PC-3 (cell line): ENCODE measurements around the gene TMPRSS3. TPM values are rescaled to one million over a fixed set of nuclear protein-coding genes. Genes with fewer than 3 reads are reported as not detected.

Experiments used
- ATAC-seq: fragments of 200-7000 bp; cut with Tn5 transposase; 2 replicates; pipeline ENCODE4 v1.9.1; 2020; ENCODE audit warnings: mild to moderate bottlenecking, moderate library complexity
- BruUV-seq: library from RNA; stranded (reverse); fragments of 400-500 nt; replicated peaks from 2 replicates; lab custom pipeline; 2021; lab: Mats Ljungman, UMichigan
- CTCF ChIA-PET: fragments of 300-600 bp; sonication (Branson Sonifier 250); formaldehyde crosslinking; loops from one replicate; lab custom pipeline; 2022; ENCODE audit warnings: antibody characterized with exemption; lab: Charles Lee
- POLR2A ChIA-PET: fragments of 300-600 bp; sonication (Branson Sonifier 250); formaldehyde crosslinking; loops from one replicate; lab custom pipeline; 2022; ENCODE audit warnings: antibody characterized with exemption; ENCODE audit not compliant: unreplicated experiment; lab: Charles Lee
- DNase-seq: peaks from one replicate; pipeline ENCODE4 v3.0.0-alpha.2; 2015
- H2AFZ ChIP-seq: fragments of 300-600 bp; sonication (generic); 2 replicates; pipeline ENCODE4 v1.6.0; 2016; ENCODE audit warnings: antibody characterized with exemption, low read length
- H3F3A ChIP-seq: fragments of 300-600 bp; sonication (generic); one replicate; pipeline ENCODE4 v1.6.0; 2017; ENCODE audit warnings: antibody characterized with exemption, low read length, control low read depth, mild to moderate bottlenecking; ENCODE audit not compliant: unreplicated experiment
- H3K27ac ChIP-seq: fragments of 300-600 bp; sonication (generic); 2 replicates; pipeline ENCODE4 v1.5.1; 2016; ENCODE audit warnings: mild to moderate bottlenecking, low read length
- H3K27me3 ChIP-seq: fragments of 300-600 bp; sonication (generic); 2 replicates; pipeline ENCODE4 v1.6.1; 2016; ENCODE audit warnings: low read length, mixed read lengths
- H3K36me3 ChIP-seq: fragments of 300-600 bp; sonication (generic); 2 replicates; pipeline ENCODE4 v1.6.1; 2016; ENCODE audit warnings: low read depth, mixed run types, low read length, mixed read lengths
- H3K4me1 ChIP-seq: fragments of 300-600 bp; sonication (generic); 2 replicates; pipeline ENCODE4 v1.5.1; 2016; ENCODE audit warnings: low read length; ENCODE audit not compliant: insufficient read depth
- H3K4me2 ChIP-seq: fragments of 300-600 bp; sonication (generic); 2 replicates; pipeline ENCODE4 v1.6.0; 2016; ENCODE audit warnings: low read length
- H3K4me3 ChIP-seq: fragments of 300-600 bp; sonication (generic); 2 replicates; pipeline ENCODE4 v1.5.1; 2016; ENCODE audit warnings: mild to moderate bottlenecking, low read length, mixed read lengths
- H3K79me2 ChIP-seq: fragments of 300-600 bp; sonication (generic); 2 replicates; pipeline ENCODE4 v1.6.1; 2017; ENCODE audit warnings: low read length, mixed read lengths
- H3K9ac ChIP-seq: fragments of 300-600 bp; sonication (generic); 2 replicates; pipeline ENCODE4 v1.6.0; 2016; ENCODE audit warnings: mild to moderate bottlenecking, low read length
- H3K9me2 ChIP-seq: fragments of 300-600 bp; sonication (generic); replicated peaks from 2 replicates; pipeline ENCODE4 v1.6.1; 2016; ENCODE audit warnings: mixed run types, low read length, mixed read lengths
- H3K9me3 ChIP-seq: fragments of 300-600 bp; sonication (generic); 2 replicates; pipeline ENCODE4 v1.6.1; 2016; ENCODE audit warnings: low read length, mixed read lengths
- H4K20me1 ChIP-seq: fragments of 300-600 bp; sonication (generic); 2 replicates; pipeline ENCODE4 v1.6.1; 2016; ENCODE audit warnings: low read length, mixed read lengths
- EZH2 ChIP-seq: fragments of 300-600 bp; sonication (generic); IDR thresholded peaks from one replicate; pipeline ENCODE4 v1.6.1; 2017; ENCODE audit warnings: antibody characterized with exemption, mild to moderate bottlenecking, low read length; ENCODE audit not compliant: unreplicated experiment
- EZH2phosphoT487 ChIP-seq: fragments of 300-600 bp; sonication (generic); IDR thresholded peaks from 2 replicates; pipeline ENCODE4 v1.6.1; 2018; ENCODE audit warnings: mild to moderate bottlenecking, antibody characterized with exemption, low read length, borderline replicate concordance
- intact Hi-C: fragments of 100-400 bp; cut with micrococcal nuclease; formaldehyde crosslinking; loops from 2 replicates; pipeline ENCODE4 v1.9.0; 2023
- total RNA-seq: library from RNA; depleted of rRNA; stranded (reverse); fragments of >200 nt; gene quantifications from 2 replicates; pipeline ENCODE4 v1.2.3, GENCODE V29; 2014
- TF ChIP-seq, protein P1 (sequence below): fragments of 300-600 bp; sonication (generic); conservative IDR thresholded peaks from 2 replicates; pipeline ENCODE4 v1.5.1; 2017; ENCODE audit warnings: antibody characterized with exemption, low read depth, mild to moderate bottlenecking, low read length

The TMPRSS3 gene
- total RNA-seq, 1 experiment from 2014 or later, result not detected

DNA sequence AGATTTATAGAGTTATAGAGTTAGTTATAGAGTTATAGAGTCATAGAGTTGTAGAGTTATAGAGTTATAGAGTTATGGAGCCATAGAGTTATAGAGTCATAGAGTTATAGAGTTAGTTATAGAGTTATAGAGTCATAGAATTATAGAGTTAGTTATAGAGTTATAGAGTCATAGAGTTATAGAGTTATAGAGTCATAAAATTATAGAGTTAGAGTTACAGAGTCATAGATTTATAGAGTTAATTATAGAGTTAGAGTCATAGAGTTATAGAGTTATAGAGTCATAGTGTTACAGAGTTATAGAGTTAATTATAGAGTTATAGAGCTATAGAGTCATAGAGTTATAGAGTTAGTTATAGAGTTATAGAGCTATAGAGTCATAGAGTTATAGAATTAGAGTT lies 40.0 kb upstream of the TMPRSS3 start:
- ATAC-seq, result no peak
- Histone ChIP-seq H3K4me1 (no peaks in the 10 kb centered on the region), H3K27ac (no peak overlapping the region), H3K9me3 (no peaks in the 10 kb centered on the region), H3K36me3 (no peaks in the 10 kb centered on the region), H3F3A (no peaks in the 10 kb centered on the region), H3K9me2 (no peaks in the 10 kb centered on the region), H3K4me2 (no peak overlapping the region), H3K27me3 (0 out of 2 replicates have a peak, but pooled peaks cover 7% of the 10 kb centered on the region), H4K20me1 (no peaks in the 10 kb centered on the region), H3K9ac (no peak overlapping the region), H3K4me3 (no peak overlapping the region), H2AFZ (no peak overlapping the region), H3K79me2 (no peaks in the 10 kb centered on the region)
- CTCF ChIA-PET, result no interaction called here
- intact Hi-C loops, result no loop called here
- TF ChIP-seq EZH2 (no peak), EZH2phosphoT487 (no peak)
- TF ChIP-seq, protein P1, sequence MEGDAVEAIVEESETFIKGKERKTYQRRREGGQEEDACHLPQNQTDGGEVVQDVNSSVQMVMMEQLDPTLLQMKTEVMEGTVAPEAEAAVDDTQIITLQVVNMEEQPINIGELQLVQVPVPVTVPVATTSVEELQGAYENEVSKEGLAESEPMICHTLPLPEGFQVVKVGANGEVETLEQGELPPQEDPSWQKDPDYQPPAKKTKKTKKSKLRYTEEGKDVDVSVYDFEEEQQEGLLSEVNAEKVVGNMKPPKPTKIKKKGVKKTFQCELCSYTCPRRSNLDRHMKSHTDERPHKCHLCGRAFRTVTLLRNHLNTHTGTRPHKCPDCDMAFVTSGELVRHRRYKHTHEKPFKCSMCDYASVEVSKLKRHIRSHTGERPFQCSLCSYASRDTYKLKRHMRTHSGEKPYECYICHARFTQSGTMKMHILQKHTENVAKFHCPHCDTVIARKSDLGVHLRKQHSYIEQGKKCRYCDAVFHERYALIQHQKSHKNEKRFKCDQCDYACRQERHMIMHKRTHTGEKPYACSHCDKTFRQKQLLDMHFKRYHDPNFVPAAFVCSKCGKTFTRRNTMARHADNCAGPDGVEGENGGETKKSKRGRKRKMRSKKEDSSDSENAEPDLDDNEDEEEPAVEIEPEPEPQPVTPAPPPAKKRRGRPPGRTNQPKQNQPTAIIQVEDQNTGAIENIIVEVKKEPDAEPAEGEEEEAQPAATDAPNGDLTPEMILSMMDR, result no peak
- no peak for DNase-seq
- BruUV-seq, result no TSS peak
- POLR2A ChIA-PET, result no interaction called here

DNA sequence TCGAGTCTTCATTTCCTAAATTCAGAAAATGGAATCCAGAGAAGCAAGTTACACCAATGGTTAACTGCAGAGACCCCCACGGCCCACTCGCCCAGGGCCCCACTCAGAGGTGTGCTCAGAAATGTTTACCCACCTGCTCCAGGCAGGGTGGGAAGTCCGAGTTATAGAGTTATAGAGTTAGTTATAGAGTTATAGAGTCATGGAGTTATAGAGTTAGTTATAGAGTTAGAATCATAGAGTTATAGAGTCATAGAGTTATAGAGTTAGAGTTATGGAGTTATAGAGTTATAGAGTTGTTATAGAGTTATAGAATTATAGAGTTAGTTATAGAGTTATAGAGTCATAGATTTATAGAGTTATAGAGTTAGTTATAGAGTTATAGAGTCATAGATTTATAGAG lies 39.5 kb upstream of the TMPRSS3 start:
- intact Hi-C loops, result no loop called here
- TF ChIP-seq EZH2 (no peak), EZH2phosphoT487 (no peak)
- TF ChIP-seq, protein P1, result no peak
- no TSS peak for BruUV-seq
- no peak overlapping the region for H3K4me2 ChIP-seq
- DNase-seq, result no peak
- no peaks in the 10 kb centered on the region for H3F3A ChIP-seq
- H3K27ac ChIP-seq, result no peak overlapping the region
- H3K4me3 ChIP-seq, result no peak overlapping the region
- ATAC-seq, result no peak
- no peaks in the 10 kb centered on the region for H3K4me1 ChIP-seq
- POLR2A ChIA-PET, result no interaction called here
- no peaks in the 10 kb centered on the region for H3K9me2 ChIP-seq
- H3K36me3 ChIP-seq, result no peaks in the 10 kb centered on the region
- 0 out of 2 replicates have a peak, but pooled peaks cover 7% of the 10 kb centered on the region for H3K27me3 ChIP-seq
- no peaks in the 10 kb centered on the region for H3K9me3 ChIP-seq
- CTCF ChIA-PET, result no interaction called here
- H3K79me2 ChIP-seq, result no peaks in the 10 kb centered on the region
- H3K9ac ChIP-seq, result no peak overlapping the region
- no peak overlapping the region for H2AFZ ChIP-seq
- H4K20me1 ChIP-seq, result no peaks in the 10 kb centered on the region

DNA sequence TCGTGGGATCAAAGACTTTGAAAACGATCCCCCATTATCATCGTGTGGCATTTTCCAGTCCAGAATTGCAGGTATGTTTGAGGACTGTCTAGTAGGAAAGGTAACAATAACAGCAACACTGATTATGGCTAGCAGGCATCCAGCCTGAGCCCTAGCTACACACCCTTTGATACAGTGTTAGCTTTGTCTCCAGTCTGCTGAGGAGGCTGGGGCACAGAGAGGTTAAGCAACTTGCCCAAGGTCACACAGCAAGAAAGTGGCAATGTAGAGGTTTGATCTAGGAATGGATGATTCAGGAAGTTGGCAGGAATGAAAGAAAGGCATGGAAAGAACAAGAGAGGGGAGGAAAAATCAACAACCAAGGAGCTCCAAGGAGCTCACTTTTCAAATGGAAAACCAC lies 39.0 kb upstream of the TMPRSS3 start:
- Histone ChIP-seq H3K27me3 (0 out of 2 replicates have a peak, but pooled peaks cover 7% of the 10 kb centered on the region), H3K4me2 (no peak overlapping the region), H2AFZ (no peak overlapping the region), H3K9me2 (no peaks in the 10 kb centered on the region), H3F3A (no peaks in the 10 kb centered on the region), H4K20me1 (no peaks in the 10 kb centered on the region), H3K4me1 (no peaks in the 10 kb centered on the region), H3K4me3 (no peak overlapping the region), H3K9me3 (no peaks in the 10 kb centered on the region), H3K27ac (no peak overlapping the region), H3K36me3 (no peaks in the 10 kb centered on the region), H3K9ac (no peak overlapping the region), H3K79me2 (no peaks in the 10 kb centered on the region)
- ATAC-seq, result no peak
- no peak for DNase-seq
- intact Hi-C loops, result no loop called here
- no TSS peak for BruUV-seq
- CTCF ChIA-PET, result no interaction called here
- TF ChIP-seq EZH2 (no peak), EZH2phosphoT487 (no peak)
- TF ChIP-seq, protein P1, result no peak
- POLR2A ChIA-PET, result no interaction called here
